ENCODE measurements around the gene KLHL17. TPM values are rescaled to one million over a fixed set of nuclear protein-coding genes. Genes with fewer than 3 reads are reported as not detected.

Gene KLHL17
- total and polyA plus RNA-seq, 3 donors from 2014 or later = 16.0 to 36.4 (median 34.9) TPM

DNA sequence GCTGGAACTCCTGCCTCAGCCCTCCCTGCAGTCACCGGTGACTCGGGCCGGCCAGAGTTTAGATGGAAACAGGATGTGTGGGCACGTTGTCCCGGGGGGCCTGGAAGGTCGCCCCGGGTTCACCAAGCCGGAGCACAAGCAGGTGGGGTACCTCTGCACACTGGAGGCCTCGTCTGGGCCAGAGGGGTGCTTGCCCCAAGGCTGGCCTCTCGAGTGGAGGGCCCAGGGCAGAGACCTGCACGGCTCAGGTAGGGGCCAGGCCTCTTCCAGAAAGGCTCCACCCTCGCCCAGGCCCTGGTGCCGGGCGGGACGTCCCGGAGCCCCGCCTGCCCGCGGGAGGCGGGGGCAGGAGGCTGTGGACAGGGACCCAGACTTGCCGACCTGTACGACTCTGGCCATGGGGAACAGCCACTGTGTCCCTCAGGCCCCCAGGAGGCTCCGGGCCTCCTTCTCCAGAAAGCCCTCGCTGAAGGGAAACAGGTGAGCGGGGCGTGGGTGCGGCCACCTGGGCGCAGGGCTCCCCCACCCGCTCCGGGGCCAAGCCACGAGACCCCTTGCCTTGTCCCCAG, 5.8 kb downstream of the KLHL17 start, which contains the start of gene PLEKHN1:
Gene PLEKHN1, plus strand, starts transcription at position 348 of the 569 bp plus-strand sequence. Its CDS starts 50 bp downstream, at position 398.
- intact Hi-C loops (cut with DNase I; ENCODE audit: low total_unique reads) = no loop called here
- Histone ChIP-seq H3K27ac (peak within 1 kb of the TSS in 1 of 2 donors; percentile 24), H3K9me3 (no peaks in the 10 kb centered on the region), H3K27me3 (no peaks in the 10 kb centered on the region), H3K36me3 (ENCODE audit: low read depth, missing control alignments) (no peaks in the 10 kb centered on the region), H3K4me3 (peak within 1 kb of the TSS; percentile 31 to 54), H3K4me1 (peaks cover 5% of the 10 kb centered on the region)
- no peak for DNase-seq
- TF ChIP-seq, protein P1, sequence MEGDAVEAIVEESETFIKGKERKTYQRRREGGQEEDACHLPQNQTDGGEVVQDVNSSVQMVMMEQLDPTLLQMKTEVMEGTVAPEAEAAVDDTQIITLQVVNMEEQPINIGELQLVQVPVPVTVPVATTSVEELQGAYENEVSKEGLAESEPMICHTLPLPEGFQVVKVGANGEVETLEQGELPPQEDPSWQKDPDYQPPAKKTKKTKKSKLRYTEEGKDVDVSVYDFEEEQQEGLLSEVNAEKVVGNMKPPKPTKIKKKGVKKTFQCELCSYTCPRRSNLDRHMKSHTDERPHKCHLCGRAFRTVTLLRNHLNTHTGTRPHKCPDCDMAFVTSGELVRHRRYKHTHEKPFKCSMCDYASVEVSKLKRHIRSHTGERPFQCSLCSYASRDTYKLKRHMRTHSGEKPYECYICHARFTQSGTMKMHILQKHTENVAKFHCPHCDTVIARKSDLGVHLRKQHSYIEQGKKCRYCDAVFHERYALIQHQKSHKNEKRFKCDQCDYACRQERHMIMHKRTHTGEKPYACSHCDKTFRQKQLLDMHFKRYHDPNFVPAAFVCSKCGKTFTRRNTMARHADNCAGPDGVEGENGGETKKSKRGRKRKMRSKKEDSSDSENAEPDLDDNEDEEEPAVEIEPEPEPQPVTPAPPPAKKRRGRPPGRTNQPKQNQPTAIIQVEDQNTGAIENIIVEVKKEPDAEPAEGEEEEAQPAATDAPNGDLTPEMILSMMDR (IDR thresholded peaks at IDR 0.05) = no peak
- no peak for TF ChIP-seq POLR2A (IDR thresholded peaks at IDR 0.05)
- WGBS, 2 donors = 0 to 39% methylated on average over 1 to 25 of the region's 31 CpGs

DNA sequence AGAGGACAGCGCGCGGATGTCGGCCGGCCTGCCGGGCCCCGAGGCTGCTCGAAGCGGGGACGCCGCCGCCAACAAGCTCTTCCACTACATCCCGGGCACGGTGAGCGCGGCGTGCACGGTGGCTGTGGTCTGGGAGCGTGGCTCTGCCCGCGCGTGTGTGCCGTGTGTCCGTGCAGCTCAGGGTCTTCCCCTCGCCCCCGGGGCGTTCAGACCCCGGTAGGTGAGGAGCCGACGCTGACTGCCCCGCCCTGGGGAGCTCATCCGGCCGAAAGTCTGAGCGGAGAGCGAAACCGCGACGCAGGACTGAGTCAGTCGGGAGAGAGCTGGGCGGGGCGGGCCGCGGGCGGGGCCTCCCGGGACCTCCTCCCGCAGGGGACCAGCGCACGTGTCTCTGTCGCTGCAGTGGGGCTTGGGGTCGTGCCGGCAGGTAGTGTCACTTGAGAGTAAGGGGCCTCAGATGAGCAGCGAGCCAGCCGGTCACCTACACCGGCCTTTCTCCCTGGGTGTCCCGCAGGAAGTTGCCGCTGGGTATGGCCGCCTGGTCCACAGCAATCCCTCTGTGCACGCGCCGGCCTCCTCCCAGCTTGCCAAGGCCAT, 6.4 kb downstream of the KLHL17 start:
- Histone ChIP-seq H3K27me3 (no peaks in the 10 kb centered on the region), H3K9me3 (no peaks in the 10 kb centered on the region), H3K27ac (peak overlapping the region in 1 of 2 donors; percentile 24), H3K4me3 (peak overlapping the region; percentile 31 to 54), H3K4me1 (peaks cover 5% of the 10 kb centered on the region), H3K36me3 (ENCODE audit: low read depth, missing control alignments) (no peaks in the 10 kb centered on the region)
- intact Hi-C loops (cut with DNase I; ENCODE audit: low total_unique reads) = no loop called here
- no peak for TF ChIP-seq POLR2A (IDR thresholded peaks at IDR 0.05)
- WGBS, 2 donors = 31 to 56% methylated on average over 23 to 60 of the region's 60 CpGs
- DNase-seq = peak; percentile 70

DNA sequence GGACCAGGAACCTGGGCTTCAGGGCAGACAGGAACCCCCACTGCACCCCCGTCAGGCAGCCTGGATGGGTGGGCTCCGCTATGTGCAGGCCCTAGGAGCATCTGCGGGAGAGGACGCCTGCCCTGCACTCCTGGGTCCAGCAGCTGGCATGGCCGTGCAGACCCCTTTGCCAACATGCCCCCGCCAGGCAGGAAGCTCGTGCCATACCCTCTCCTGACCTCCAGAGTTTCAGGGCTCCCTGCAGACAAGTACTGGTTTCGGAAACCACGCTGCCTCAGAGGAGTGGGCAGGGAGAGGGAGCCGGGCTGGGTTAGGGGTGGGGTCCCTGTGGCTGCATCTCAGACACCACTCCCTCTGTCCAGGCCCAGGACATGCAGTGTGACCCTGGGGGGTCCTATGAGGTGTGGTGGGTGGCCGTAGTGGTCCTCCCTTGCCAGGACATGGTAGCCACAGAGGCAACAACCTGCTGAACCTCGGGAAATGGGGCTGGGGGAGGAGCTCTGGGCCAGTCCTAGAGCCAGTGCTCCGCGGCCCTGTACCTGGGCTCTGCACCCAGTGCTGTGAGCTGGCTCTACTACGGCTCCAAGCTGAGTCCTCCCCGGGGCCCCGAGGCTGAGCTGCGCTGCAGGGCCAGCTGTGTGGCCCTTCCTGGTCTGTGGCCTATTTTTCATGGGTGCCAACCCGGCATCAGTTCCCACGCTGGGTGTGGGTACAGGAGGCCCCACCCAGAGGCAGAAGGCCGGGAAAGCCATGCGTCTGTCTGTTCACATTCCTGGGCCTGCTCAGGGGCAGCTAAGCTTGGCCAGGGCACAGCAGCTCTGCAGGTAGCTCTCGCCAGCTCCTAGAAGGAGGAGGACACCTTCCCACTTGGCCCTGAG, 7.3 kb downstream of the KLHL17 start:
- no peak overlapping the region for H3K4me3 ChIP-seq
- intact Hi-C loops (cut with DNase I; ENCODE audit: low total_unique reads) = no loop called here
- no peak for DNase-seq
- TF ChIP-seq, protein P1 (IDR thresholded peaks at IDR 0.05) = no peak
- TF ChIP-seq POLR2A (IDR thresholded peaks at IDR 0.05) = no peak
- 76 to 93% methylated on average over 3 to 22 of the region's 23 CpGs for WGBS, 2 donors
- no peaks in the 10 kb centered on the region for H3K9me3 ChIP-seq
- H3K4me1 ChIP-seq = peaks cover 5% of the 10 kb centered on the region
- no peaks in the 10 kb centered on the region for H3K27me3 ChIP-seq
- H3K27ac ChIP-seq = no peak overlapping the region
- H3K36me3 ChIP-seq (ENCODE audit: low read depth, missing control alignments) = no peaks in the 10 kb centered on the region

DNA sequence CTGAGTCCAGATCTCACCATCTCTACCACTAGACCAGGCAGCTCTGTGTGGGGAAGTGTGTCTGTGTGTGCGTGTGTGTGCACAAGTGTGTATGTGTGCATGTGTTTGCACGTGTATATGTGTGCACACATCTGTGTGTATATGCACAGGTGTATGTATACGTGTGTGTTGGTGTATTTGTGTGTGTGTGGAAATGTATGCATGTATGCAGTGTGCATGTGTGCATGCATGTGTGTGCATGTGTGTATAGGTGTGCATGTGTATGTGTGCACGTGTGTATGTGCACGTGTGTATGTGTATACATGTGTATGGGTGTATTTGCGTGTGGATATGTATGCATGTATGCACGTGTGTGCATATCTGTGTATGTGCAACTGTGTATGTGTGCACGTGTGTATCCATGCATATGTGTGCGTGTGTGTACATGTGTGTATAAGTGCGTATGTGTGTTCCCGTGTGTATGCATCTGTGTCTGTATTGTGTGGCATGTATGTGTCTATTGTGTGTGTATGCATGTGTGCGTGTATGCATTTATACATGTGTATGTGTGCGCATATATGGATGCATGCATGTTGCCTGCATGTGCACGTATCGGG, 9.0 kb downstream of the KLHL17 start:
- H3K9me3 ChIP-seq = no peaks in the 10 kb centered on the region
- no peak overlapping the region for H3K4me3 ChIP-seq
- TF ChIP-seq, protein P1 (IDR thresholded peaks at IDR 0.05) = no peak
- TF ChIP-seq POLR2A (IDR thresholded peaks at IDR 0.05) = no peak
- H3K4me1 ChIP-seq = peaks cover 5% of the 10 kb centered on the region
- no peak overlapping the region for H3K27ac ChIP-seq
- no peaks in the 10 kb centered on the region for H3K36me3 ChIP-seq (ENCODE audit: low read depth, missing control alignments)
- H3K27me3 ChIP-seq = no peaks in the 10 kb centered on the region
- WGBS, 2 donors = 72 to 77% methylated on average over 15 of the region's 15 CpGs
- intact Hi-C loops (cut with DNase I; ENCODE audit: low total_unique reads) = no loop called here
- no peak for DNase-seq
